NT2/D1 (cell line): ENCODE measurements around the gene FANCM.
"Not testable (repeated sequence)": the region's sequence is repeated elsewhere in the genome, so short reads cannot be mapped to it uniquely, and the experiment has no call there.

Experiments used
- DNase-seq: peaks from one replicate; pipeline ENCODE4 v3.0.0-alpha.2; 2011; ENCODE audit warnings: low read depth, low spot score
- H3K27me3 ChIP-seq: 2 replicates; pipeline ENCODE4 v1.6.0; 2011; ENCODE audit warnings: mild to moderate bottlenecking; ENCODE audit not compliant: insufficient read length, insufficient read depth
- H3K36me3 ChIP-seq: 2 replicates; pipeline ENCODE4 v1.6.1; 2011; ENCODE audit warnings: mild to moderate bottlenecking, low read length, mixed read lengths; ENCODE audit not compliant: insufficient read depth, insufficient read length
- H3K4me1 ChIP-seq: 2 replicates; pipeline ENCODE4 v1.5.1; 2011; ENCODE audit not compliant: insufficient read depth, insufficient read length
- H3K4me3 ChIP-seq: 2 replicates; pipeline ENCODE4 v1.5.1; 2011; ENCODE audit warnings: low read depth; ENCODE audit not compliant: insufficient read length
- H3K9ac ChIP-seq: 2 replicates; pipeline ENCODE4 v1.6.0; 2011; ENCODE audit warnings: low read depth; ENCODE audit not compliant: insufficient read length
- H3K9me3 ChIP-seq: 2 replicates; pipeline ENCODE4 v1.5.1; 2011; ENCODE audit warnings: mild to moderate bottlenecking, low read length; ENCODE audit not compliant: insufficient read depth
- SUZ12 ChIP-seq: IDR thresholded peaks from 2 replicates; pipeline ENCODE4 v1.6.1; 2011; ENCODE audit not compliant: insufficient read length, insufficient read depth; ENCODE audit errors: extremely low read depth
- YY1 ChIP-seq: IDR thresholded peaks from 2 replicates; pipeline ENCODE4 v1.6.1; 2011; ENCODE audit not compliant: insufficient read length, insufficient read depth
- ZNF274 ChIP-seq: IDR thresholded peaks from 2 replicates; pipeline ENCODE4 v1.6.1; 2011; ENCODE audit warnings: mild to moderate bottlenecking, low read depth, low read length

Gene FANCM

DNA sequence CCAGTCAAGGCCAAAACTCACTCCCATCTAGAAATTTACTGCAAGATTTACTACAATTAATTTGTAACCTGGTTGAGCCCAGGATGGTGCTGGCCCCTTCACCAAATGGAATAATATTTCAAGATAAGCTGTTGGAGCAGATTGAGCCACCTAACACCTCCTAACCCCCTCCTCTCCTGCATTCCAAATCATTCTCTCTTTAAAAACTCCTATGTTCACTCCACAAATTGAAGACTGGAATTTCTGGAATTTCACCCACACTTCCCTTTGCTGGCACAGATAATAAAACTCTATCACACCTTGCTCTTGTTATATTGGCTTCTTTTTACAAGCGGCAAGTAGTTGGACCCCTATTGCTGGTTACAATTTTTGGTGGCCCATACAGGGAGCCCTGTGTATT is 75.6 kb downstream of the FANCM start:
- no peak for TF ChIP-seq SUZ12
- TF ChIP-seq ZNF274, result no peak
- TF ChIP-seq YY1, result no peak
- no peaks in the 10 kb centered on the region for H3K9me3 ChIP-seq
- no peak overlapping the region for H3K4me3 ChIP-seq
- no peaks in the 10 kb centered on the region for H3K4me1 ChIP-seq
- no peak overlapping the region for H3K9ac ChIP-seq
- no peaks in the 10 kb centered on the region for H3K27me3 ChIP-seq
- DNase-seq, result no peak
- H3K36me3 ChIP-seq, result peaks cover 41% of the 10 kb centered on the region

DNA sequence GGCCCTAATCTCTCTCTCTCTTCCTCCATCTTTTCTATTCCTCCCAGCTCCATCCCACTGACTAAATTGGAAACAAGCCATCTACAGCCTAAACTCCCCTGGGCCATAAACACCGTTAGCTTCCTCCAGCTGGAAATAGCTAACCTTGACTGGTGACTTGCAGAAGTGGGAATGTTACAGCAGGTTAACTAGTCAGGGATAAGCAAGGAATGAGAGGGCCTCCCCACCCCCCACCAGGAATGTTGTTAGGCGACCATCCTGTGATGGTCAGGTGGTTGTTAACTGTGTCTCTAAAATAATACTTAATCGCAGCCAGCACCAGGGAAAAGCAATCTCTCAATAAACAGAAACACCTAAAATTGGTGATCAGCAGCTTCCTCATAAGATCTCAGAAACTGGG is 76.5 kb downstream of the FANCM start:
- TF ChIP-seq SUZ12, result no peak
- no peak for TF ChIP-seq ZNF274
- no peak for TF ChIP-seq YY1
- H3K36me3 ChIP-seq, result peaks cover 38% of the 10 kb centered on the region
- no peak overlapping the region for H3K9ac ChIP-seq
- no peak overlapping the region for H3K4me3 ChIP-seq
- no peak for DNase-seq
- no peaks in the 10 kb centered on the region for H3K4me1 ChIP-seq
- H3K9me3 ChIP-seq, result no peaks in the 10 kb centered on the region
- H3K27me3 ChIP-seq, result no peaks in the 10 kb centered on the region

DNA sequence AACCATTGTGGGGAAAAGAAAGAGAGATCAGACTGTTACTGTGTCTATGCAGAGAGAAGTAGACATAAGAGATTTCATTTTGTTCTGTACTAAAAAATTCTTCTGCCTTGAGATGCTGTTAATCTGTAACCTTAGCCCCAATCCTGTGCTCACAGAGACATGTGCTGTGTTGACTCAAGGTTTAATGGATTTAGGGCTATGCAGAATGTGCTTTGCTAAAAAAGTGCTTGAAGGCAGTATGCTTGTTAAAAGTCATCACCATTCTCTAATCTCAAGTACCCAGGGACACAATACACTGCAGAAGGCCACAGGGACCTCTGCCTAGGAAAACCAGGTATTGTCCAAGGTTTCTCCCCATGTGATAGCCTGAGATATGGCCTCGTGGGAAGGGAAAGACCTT is 78.0 kb downstream of the FANCM start:
- not testable (repeated sequence) for H3K9me3 ChIP-seq, H3K4me1 ChIP-seq, H3K27me3 ChIP-seq, H3K9ac ChIP-seq, H3K4me3 ChIP-seq, DNase-seq
- peaks cover 44% of the 10 kb centered on the region for H3K36me3 ChIP-seq

DNA sequence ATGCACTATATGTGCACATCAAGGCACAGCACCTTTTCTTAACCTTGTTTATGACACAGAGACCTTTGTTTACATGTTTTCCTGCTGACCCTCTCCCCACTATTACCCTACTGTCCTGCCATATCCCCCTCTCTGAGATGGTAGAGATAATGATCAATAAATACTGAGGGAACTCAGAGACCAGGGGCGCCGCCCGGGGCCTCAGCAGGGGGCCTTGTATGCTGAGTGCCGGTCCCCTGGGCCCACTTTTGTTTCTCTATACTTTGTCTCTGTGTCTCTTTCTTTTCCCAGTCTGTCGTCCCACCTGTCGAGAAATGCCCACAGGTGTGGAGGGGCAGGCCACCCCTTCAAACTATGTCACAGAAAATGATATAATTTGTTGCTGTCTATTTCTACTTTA is 78.6 kb downstream of the FANCM start:
- not testable (repeated sequence) for H3K4me3 ChIP-seq, H3K4me1 ChIP-seq, H3K27me3 ChIP-seq, H3K9me3 ChIP-seq, H3K9ac ChIP-seq, DNase-seq
- peaks cover 43% of the 10 kb centered on the region for H3K36me3 ChIP-seq

DNA sequence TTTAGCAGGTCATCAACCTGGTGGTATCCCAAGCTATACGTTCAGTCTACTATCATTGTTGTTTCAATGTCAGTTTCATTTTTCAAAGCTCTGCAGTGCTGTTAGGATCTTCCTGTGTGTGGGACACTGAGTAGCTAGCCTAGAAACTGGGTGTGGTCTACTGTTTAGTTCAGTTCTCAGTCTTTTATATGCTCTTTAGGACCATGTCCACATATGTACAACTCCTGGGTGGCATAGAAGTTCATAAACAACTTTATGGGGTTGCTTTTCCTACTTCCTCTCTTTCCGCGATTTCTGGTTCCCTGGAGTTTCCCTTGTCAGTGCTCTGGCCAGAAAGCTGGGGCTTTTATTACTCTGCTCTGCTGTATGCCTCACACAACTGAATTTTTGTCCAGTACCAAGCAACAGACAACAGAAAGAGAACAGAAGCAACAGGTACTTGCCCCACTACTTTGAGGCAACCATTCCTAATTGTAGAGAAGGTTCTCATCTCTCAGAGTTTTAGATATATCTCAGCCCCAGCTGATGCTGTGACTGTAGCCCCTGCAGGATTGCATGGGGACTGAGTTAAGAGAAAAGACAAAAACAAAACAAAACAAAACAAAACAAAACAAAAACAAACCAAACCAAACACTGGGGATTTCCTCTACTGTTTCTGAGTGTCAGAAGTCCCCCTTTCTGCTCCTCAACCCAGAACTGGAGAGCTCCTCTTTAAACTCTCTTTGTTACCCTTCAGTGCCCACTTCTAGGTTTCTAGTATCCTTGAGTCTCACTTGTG is 86.9 kb downstream of the FANCM start:
- Histone ChIP-seq H3K9ac (no peak overlapping the region), H3K4me3 (no peak overlapping the region), H3K36me3 (peaks cover 60% of the 10 kb centered on the region), H3K9me3 (no peaks in the 10 kb centered on the region), H3K4me1 (no peaks in the 10 kb centered on the region), H3K27me3 (no peaks in the 10 kb centered on the region)
- no peak for DNase-seq
- TF ChIP-seq SUZ12 (no peak), ZNF274 (no peak), YY1 (no peak)

DNA sequence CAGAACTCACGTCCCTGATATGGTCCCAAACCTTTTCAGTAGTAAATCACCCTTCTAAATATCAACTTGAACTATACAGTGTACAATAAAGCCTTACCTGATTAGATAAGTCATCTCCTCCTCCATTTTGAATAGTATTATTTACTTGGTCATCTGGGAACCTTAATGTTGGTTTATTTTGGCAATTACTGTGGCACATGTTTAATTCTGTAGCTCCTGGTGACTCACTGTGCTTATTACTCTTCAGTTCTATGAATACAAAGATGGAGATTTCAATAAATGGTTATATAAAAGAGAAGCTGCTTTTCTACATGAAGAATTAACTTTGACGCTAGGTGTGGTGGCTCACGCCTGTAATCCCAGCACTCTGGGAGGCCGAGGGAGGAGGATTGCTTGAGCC is 91.8 kb downstream of the FANCM start:
- TF ChIP-seq ZNF274 (no peak), YY1 (no peak), SUZ12 (no peak)
- Histone ChIP-seq H3K27me3 (no peaks in the 10 kb centered on the region), H3K9me3 (no peaks in the 10 kb centered on the region), H3K4me3 (no peak overlapping the region), H3K4me1 (no peaks in the 10 kb centered on the region), H3K36me3 (peaks cover 76% of the 10 kb centered on the region), H3K9ac (no peak overlapping the region)
- no peak for DNase-seq

DNA sequence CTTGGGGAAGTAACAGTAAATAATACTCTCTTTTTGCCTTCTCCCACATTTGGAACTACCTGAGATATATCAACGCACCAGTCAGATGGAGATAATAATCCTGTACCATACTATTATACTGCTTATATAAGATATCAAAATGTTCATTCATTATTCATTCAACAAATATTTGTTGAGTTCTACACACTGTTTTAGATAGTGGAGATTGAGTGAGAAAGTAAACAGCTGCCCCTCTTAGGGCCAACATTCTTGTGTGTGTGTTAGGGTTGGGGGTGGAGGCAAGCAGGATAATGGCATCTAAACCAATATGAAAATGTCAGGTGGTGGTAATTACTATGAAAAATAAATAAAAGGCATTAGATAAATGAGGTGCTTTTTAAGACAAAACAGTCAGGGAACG is 103.3 kb downstream of the FANCM start:
- no peak for TF ChIP-seq ZNF274
- TF ChIP-seq YY1, result no peak
- TF ChIP-seq SUZ12, result no peak
- no peaks in the 10 kb centered on the region for H3K27me3 ChIP-seq
- no peak overlapping the region for H3K9ac ChIP-seq
- peaks cover 38% of the 10 kb centered on the region for H3K36me3 ChIP-seq
- H3K4me1 ChIP-seq, result no peaks in the 10 kb centered on the region
- H3K4me3 ChIP-seq, result no peak overlapping the region
- no peaks in the 10 kb centered on the region for H3K9me3 ChIP-seq
- no peak for DNase-seq

DNA sequence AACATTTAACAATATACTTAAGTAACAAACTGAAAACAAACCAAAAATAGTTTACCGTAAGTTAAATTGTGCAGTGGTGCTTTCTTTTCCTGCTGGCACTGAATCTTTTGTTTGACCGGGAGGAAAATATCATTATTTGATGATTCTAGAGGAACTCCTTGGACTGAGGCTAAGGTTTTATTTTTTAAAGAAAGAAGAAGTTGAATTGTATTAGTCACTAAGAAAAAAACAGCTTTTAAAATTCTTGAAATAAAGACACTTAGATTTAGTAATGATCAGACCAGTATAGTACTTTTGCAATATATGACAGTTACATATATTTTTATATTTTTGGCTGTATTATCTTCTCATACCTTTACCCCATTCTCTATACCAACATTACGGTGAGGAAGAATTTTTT is 107.0 kb downstream of the FANCM start:
- TF ChIP-seq YY1 (no peak), ZNF274 (no peak), SUZ12 (no peak)
- no peaks in the 10 kb centered on the region for H3K27me3 ChIP-seq
- H3K4me1 ChIP-seq, result no peaks in the 10 kb centered on the region
- H3K9me3 ChIP-seq, result no peaks in the 10 kb centered on the region
- H3K36me3 ChIP-seq, result peaks cover 21% of the 10 kb centered on the region
- no peak overlapping the region for H3K9ac ChIP-seq
- H3K4me3 ChIP-seq, result no peak overlapping the region
- no peak for DNase-seq
